CD4-positive, alpha-beta T cell treated with Interferon gamma for 1 hour (primary cell): Measurements from ENCODE around the gene RNF19B.
"Not testable (repeated sequence)": the region's sequence is repeated elsewhere in the genome, so short reads cannot be mapped to it uniquely, and the experiment has no call there.

Source experiments
- DNase-seq: peaks from one replicate; pipeline ENCODE4 v3.0.0-alpha.2; 2020

The RNF19B gene

DNA sequence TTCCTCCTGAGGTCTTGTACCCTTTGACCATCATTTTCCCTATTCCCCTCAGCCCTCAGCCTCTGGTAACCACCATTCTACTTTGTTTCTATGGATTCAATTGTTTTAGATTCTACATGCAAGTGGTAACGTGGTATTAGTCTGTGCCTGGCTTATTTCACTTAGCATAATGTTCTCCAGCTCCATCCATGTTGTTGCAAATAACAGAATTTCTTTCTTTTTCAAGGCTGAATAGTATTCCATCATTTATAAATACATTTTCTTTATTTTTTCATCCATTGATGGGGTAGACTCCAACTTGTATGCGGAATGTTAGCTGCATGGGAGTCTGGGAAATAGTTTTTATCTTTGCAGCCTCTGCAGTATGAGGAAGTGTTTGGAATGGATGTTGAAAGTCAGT is 37.2 kb downstream of the RNF19B start:
- no peak for DNase-seq

DNA sequence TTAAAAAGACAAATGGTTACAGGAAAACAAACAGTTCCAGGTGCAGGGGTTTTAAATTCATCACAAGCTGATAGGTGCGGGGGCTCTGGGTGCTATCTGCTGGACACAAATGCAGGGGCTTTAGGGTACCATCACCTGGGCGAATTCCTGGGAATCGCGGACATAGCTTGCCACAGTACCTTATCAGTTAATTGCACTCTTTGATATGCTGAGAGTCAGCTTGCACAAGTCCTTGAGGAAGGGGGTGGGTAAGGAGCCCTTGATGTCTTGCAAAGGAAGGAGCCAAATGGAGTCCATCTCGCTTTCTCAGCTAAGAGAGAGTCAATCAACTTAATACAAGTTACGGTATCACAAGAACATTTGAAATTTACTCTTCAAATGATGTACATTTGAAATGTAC is 38.0 kb downstream of the RNF19B start:
- no peak for DNase-seq

DNA sequence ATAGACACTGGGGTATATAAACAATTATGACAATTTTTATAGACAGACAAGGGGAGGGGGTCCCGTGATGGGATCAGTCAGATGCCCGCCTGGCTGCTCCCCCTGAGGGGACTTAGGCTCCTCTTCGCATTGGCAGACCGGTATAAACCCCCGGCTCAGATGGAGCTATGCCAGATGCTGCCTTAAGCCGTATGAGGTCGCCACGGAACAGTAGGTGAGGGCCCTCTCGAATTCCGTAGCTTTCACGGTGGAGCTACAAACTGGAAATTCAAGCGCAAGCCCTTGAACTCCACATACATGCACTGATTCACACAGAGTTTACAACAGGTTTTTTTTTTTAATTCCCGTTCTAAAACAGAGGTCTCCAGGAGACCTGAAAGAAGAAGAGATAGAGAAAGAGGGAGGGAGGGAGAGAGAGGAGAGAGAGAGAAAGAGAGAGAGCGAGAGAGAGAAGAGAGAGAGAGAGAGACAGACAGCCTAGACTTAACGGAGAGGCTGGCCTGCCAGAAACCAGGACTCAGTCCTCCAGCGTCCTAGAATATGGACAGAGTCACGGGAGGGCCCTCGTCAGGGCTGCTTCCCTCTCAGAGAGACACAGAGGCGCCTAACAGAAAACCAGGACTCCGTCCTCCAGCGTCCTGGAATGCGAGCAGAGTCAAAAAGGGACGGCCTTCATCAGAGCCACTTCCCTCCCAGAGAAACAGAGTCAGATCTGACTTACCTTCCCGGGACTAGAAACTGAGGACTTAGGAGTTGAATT is 39.0 kb downstream of the RNF19B start:
- DNase-seq, result no peak

DNA sequence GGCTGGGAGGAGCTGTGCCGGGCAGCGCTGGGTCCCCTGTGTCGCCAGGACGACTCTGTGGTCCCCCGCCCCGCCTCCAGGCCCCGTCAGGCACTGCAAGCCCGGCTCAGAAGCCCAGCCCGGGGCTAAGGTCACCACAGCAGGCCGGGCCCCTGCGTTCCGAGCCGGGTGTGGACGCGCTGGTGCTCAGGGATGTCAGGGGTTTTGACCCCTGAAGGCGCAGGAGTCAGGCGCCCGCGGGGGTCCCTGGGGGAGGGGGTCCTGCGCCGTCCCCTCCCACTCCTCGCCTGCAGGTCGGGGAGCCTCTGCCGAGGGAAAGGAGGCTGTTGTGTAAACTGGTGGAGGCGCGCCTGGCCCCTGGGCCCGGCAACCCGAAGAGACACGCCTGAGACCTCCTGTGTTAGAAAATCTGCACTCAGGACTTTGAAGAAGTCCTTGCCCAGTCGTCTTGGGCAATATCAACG is 39.7 kb downstream of the RNF19B start:
- DNase-seq, result no peak

DNA sequence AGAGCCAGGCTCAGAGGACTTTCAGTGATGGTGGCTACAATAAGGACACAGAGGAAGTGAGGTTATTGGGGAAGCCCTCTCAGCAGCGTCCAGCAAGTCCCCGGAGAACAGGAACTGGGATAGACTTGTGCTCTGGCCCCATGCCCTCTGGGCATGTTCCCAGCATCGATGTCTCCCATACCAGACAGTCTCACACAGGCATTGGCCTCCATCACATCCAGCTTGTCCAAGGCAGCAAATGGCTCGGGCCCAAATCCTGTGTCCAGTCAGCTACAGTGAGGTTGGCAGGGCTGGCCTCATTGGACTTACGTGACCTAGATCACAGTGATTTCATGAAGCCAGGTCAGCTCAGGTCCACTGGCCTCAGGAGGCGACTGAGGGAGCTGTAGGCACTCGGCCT is 43.8 kb downstream of the RNF19B start:
- no peak for DNase-seq

DNA sequence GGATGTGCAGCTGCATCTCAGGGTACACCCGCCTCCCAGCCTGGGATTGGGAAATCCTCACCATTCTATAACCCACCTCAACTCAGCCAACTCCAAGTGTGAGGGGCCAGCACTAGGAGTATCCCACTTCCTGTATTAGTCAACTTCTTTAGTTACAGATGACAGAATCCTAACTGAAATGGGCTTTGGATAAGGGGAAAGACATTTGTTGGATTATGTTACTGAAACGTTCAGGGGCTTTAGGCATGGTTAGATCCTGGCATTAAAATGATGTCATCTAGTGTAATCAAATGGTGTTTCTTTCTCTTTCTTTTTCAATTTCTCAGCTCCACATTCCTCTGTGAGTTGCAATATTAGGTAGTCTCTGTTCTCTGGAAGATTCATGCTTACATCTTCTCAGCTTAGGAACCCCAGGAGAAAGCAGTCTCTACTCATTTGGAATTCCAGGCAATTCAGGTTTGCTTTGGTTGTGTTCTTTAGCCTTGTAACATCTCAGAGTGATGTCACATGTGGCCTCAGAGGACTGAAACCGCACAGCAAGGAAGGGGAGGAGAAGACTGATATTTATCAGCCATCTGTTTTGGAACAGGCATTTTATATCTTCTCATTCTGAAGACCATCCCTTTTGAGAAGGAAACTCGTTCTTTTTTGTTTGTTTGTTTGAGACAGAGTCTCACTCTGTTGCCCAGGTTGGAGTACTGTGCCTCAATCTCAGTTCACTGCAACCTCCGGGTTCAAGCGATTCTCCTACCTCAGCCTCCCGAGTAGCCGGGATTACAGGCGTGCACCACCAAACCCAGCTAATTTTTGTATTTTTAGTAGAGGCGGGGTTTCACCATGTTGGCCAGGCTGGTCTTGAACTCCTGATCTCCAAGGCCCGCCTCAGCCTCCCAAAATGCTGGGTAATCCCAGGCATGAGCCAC is 44.5 kb downstream of the RNF19B start:
- DNase-seq, result no peak

DNA sequence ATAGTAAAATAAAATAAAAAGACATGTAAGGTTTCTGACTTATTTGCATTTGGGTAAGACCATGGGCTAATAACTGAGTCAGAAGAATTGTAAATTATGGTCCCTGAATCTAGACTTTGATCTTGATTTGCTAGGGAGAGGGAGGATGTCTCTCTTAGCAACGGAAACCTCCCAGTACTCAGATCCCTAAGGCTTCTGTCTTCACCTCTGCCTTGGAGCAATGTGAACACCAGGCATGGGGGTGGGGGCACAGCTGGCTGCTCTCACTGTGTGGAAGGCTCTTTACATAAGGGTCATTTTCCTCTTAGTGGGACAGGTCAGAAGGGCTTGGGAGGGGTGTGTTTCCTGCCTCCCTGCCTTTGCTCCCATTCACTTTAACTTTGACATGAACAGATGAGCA is 46.4 kb downstream of the RNF19B start:
- DNase-seq, result no peak

DNA sequence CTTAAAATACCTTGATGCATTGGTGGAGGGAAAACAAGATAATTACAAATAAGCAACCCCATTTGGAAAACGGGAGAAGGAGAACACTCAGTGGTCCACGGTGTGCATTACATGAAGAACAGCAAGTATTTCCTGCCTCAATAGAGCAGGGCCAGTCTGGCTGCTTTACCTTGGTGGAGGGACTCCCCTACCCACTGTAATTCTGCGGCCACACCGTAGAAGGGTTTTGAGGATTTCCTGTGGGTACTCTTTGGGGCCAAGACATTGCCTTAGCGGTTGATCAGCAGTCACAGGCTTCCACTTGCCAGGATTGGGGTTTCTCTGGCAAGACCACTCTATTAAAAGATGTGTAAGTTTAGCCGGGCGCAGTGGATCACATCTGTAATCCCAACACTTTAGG is 47.1 kb downstream of the RNF19B start:
- no peak for DNase-seq

DNA sequence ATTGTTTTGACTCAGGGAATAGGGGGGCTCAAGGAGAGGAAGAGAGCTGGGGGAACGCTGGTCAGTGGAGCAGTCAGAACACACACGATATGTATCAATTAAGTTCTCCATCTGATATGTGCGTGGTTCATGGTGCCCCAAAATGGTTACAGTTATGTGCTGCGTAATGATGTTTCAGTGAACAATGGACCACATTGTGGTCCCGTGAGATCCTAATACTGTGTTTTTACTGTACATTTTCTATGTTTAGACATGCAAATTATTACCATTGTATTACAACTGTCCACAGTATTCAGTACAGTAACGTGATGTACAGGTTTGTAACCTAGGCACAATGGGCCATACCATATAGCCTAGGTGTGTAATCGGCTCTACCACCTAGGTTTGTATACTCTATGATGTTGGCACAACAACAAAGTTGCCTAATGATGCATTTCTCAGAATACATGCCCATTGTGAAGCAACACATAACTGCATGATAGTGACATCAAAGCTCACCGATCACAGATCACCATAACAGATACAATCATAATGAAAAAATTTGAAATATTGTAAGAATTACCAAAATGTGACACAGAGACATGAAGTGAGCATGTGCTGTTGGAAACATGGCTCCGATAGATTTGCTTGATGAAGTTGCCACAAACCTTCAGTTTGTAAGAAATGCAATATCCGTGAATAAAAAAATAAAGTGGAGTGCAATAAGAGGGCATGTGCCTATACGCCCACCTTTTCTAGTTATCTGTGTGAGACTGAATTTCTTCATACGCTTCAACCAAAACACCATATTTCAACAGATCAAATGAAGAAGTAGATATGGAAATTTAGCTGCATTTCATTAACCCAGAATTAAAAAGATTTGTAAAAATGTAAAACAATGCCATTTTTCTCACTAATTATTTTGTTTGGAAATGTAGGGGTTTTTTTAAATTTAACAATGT is 48.6 kb downstream of the RNF19B start:
- DNase-seq, result no peak

DNA sequence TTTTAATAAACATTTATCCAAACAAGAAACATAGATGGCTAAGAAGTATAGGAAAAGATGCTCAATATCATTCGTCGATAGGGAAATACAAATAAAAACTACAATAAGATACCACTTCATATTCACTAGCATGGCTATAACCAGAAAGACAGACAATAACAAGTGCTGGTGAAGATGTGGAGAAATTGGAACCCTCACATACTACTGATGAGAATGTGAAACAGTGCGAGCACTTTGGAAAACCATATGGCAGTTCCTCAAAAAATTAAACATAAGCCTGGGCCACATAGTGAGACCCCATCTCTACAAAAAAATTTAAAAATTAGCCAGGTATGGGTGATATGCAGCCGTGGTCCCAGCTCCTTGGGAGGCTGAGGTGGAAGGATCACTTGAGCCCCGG is 54.3 kb downstream of the RNF19B start:
- DNase-seq, result no peak

DNA sequence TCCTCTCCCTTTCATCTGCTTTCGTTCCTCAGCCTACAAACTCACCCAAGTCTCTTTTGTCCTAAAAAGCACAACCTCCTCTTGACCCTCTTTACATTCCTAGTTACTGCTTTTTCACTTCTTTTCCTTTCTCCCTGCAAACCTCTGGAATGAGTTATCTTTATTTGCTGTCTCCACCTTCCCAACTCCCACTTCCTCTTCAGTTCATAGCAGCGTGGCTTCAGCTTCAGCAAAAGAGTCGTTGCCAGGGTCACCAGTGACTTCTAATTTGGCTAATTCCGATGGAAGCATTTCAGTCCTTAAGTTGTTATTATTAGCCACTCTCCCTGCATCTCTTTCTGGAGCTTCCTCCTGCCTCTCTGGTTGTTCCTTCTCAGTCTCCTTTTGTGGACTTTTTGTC is 57.2 kb downstream of the RNF19B start:
- no peak for DNase-seq

DNA sequence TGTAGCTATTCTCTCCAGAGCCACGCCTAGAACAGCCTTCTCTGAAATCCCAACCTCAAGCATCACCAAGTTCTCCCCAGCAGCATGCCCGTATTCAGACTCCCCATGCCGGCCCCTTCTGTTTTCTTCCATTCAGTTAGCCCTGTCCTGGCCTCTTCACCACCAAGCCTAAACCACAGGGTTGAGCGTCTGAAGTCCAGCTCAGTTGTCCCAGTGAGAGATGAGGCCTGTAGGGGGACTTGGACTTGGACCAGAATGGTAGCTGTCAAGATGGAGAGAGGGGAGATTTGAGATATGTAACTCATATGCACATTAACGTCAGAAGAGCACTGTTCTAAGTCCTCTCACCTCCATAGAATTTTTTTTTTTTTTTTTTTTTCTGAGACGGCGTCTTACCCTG is 58.0 kb downstream of the RNF19B start:
- DNase-seq, result no peak

DNA sequence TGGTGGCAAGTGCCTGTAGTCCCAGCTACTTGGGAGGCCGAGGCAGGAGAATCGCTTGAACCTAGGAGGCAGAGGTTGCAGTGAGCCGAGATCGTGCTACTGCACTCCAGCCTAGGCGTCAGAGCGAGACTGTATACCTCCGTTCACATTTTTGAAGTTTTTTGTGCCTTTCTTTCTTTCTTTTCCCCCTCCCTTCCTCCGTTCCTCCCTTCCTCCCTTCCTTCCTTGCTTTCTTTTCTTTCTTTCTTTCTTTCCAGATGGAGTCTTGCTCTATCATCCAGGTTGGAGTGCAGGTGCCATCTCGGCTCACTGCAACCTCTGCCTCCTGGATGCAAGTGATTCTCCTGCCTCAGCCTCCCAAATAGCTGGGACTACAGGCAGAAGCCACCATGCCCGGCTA is 59.0 kb downstream of the RNF19B start:
- DNase-seq, result not testable (repeated sequence)

DNA sequence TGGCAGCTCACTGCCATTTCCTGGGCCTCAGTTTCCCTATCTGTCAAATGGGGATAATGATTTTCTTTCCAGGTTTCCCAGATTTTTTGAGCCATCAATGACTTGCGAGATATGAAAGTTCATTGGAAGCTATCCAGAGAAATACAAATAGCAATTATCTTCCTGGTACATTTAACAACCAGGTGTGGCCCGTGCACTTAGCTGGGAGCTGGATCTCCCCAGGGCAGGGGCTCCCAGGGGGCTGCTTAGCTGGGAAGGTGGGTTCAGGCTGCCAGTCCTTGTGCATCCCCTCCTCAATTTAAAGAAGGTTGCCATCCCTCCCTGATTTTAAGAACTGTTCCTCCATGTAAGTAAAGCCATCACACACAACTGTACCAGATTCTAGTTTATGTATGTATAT is 59.8 kb downstream of the RNF19B start:
- DNase-seq, result no peak

DNA sequence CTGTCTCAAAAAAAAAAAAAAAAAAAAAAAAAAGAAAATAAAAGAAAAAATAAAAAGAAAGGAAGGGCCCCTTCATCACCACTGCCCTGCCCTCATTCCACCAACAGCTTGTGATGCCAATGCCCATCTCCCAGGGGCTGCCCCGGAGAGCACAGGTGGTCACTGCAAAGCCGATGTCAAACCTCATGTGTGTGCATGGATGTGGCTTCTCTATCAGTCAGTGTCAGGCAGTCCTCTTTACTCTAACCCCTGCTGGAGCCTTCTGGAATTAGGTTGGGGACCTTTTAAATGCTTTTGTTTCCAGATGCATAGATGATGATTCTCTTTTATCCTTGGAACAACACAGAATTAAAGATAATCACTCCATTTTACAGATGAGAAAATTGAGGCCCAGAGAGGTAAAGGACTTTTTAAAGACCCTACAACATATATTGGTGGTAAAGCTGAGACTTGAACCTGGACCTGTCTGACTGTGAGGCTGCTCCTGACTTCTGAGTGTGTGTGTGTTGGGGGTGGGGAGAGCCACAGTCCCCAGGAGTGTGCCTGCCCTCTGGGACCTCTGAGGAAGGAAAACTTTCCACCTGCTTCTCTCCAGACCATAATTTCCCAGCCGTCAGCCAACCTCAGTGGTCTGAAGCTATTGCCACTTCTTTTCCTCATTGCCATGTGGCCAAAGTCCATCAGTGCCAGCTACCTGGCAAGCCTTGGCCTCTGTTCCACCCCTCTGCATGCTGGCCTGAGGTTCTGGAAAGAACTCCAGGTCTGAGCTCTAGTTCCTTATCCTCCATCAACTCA is 60.4 kb downstream of the RNF19B start:
- DNase-seq, result no peak

DNA sequence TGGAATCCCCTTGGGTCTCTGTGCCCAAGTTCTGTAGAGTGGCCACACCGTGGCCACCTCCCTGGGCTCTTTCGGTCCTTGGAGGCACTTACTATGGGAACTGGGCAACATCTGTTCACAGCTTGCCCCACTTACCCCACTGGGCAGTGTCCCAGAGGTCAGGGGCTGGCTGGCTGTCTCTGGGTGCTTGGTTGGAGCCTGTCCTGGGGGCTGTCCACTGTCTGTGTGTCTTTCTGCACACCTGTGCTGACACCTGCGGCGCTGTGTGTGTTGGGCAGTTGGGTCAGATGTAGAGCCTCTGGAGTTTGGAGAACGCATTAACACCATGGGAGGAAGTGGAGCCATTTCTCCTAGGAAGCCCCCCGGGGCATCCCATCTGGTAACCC is 62.1 kb downstream of the RNF19B start:
- DNase-seq, result no peak

DNA sequence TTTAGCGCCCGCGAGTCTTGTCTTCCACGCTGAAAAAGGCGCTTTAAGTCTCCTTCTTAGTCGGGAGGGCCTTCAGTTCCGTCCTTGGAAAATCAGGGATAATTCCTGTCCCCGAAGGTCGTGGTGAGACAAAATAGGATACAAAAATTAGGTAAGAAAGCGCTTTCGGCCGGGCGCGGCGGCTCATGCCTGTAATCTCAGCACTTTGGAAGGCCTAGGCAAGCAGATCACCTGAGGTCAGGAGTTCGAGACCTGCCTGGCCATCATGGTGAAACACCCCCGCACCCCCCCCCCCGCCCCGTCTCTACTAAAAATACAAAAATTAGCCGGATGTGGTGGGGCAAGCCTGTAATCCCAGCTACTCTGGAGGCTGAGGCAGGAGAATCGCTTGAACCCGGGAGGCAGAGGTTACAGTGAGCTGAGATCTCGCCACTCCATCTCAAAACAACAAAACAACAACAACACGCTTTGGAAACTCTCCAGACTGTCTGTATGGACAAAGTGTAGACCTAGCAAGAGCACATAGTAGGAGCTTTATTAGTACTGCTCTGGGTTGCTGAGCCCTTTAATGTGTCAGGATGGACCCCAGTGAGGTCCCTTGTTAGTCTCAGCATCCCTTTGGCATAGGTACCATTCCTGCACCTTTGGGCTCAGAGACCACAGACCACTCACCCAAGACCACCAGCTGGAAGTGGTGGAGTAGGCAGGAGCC is 62.6 kb downstream of the RNF19B start:
- DNase-seq, result no peak

DNA sequence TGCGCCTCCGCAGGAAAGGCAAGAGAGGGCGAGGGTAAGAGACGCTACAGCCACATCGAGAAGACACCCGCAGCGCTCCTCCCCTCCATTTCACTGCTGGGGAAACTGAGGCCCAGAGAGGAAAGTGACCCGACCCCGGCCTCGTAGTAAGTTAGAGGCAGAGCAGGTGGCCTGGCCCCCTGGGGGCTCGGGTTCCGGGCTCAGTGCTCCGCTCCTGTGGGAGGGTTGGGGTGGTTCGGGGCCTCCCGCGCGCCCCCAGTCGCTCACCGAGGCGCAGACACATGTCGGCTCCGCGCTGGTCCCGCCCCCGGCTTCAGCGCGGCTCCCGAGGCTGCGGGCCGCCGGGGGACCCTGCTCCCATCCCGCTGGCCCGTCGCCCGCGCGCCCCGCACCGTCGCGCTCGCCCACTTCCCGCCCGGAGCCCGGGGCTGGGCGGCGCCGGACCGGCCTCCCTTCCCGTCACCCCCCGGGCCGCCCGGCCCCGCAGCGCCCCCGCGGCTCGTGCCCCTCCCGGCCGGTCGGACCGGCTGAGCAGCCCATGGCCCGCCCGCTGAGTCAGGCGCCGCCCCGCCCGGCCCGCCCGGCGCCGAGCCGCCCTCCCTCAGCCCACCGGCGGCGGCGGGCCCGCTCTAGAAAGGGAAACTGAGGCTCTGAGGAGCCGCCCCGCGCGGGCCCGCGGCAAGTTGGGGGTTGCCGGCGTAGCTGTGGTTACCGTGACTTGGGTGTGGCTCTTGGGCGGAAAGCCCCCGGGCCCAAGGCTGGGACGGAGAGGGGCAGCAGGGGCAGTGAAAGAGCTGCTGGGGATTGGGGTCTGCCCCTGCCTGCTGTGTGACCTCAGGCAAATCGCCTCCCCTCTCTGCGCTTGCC is 63.4 kb downstream of the RNF19B start, which contains the start of gene TMEM54:
Gene TMEM54 (minus strand): TSS at position 434 of the 867 bp plus-strand sequence. CDS start 151 bp downstream, at position 283.
- DNase-seq, result no peak

DNA sequence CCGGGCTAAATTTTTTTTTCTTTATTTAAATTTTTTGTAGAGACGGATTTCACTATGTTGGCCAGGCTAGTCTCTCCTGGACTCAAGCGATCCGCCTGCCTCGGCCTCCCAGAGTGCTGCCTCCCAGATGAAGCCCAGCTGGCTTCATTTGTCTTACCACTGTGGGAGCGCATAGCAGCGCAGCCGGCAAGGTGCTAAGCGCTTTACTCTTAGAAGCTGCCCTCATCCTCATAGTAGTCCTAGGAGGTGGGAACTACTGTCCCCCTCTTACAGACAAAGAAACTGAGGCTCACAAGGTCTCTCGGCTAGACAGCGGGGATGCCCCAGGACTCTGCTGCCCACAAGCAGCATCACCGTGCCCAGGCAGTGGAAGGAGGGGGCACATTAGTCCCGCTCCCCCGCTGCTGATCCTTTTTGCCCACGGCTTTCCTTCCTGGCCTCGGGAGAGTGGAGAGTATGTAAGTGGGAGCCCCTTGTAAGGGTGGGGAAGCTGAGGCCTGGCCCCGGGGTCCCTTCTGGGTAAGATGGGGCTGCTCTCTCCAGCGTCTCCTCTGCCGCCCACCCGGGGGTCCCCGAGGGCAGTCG is 64.1 kb downstream of the RNF19B start:
- no peak for DNase-seq
